Suprapubic skin (tissue), 4 donors: ENCODE data around the gene TRIP12. TPM values are rescaled to one million over a fixed set of nuclear protein-coding genes. Genes with fewer than 3 reads are reported as not detected.

ENCODE experiments used
- DNase-seq, 2 donors: peaks; one replicate each; pipeline ENCODE4 v3.0.0-alpha.2; 2019; ENCODE audit warnings: low spot score in 2 of 2
- H3K27ac ChIP-seq: fragments of 200-600 bp; sonication (generic); one replicate; pipeline ENCODE4 v1.5.1; 2019
- H3K27me3 ChIP-seq: fragments of 200-600 bp; sonication (generic); one replicate; pipeline ENCODE4 v1.5.1; 2019
- H3K36me3 ChIP-seq: fragments of 200-600 bp; sonication (generic); one replicate; pipeline ENCODE4 v1.5.1; 2019
- H3K4me1 ChIP-seq: fragments of 200-600 bp; sonication (generic); one replicate; pipeline ENCODE4 v1.5.1; 2019
- H3K4me3 ChIP-seq: fragments of 200-600 bp; sonication (generic); one replicate; pipeline ENCODE4 v1.5.1; 2019; ENCODE audit warnings: mild to moderate bottlenecking
- H3K9me3 ChIP-seq: fragments of 200-600 bp; sonication (generic); one replicate; pipeline ENCODE4 v1.5.1; 2019
- CTCF ChIP-seq, 2 donors: fragments of 200-600 bp in 1 of 2; fragments of 450-650 bp in 1 of 2; sonication (generic) in 1 of 2; IDR thresholded peaks; one replicate each; pipeline ENCODE4 v1.5.1; 2016 to 2019; ENCODE audit warnings: antibody characterized with exemption in 2 of 2, mild to moderate bottlenecking in 1 of 2, moderate library complexity in 1 of 2
- EP300 ChIP-seq: sonication (generic); formaldehyde crosslinking; IDR thresholded peaks from one replicate; pipeline ENCODE4 v1.6.1; 2017; ENCODE audit warnings: antibody characterized with exemption
- POLR2A ChIP-seq, 2 donors: fragments of 450-650 bp; IDR thresholded peaks; one replicate each; pipeline ENCODE4 v1.6.1; 2017; ENCODE audit warnings: antibody characterized with exemption in 2 of 2, mild to moderate bottlenecking in 2 of 2, moderate library complexity in 2 of 2
- POLR2AphosphoS5 ChIP-seq, 3 donors: sonication (generic); formaldehyde crosslinking; IDR thresholded peaks; one replicate each; pipeline ENCODE4 v1.6.1; 2017; ENCODE audit warnings: antibody characterized with exemption in 3 of 3
- WGBS: methylation state at CpG from one replicate; pipeline ENCODE4 v1.1.5; 2018; 5-methylcytosine and 5-hydroxymethylcytosine counted together
- total RNA-seq, 4 donors: library from RNA; depleted of rRNA; stranded (reverse); fragments of >200 nt; gene quantifications; one replicate each; pipeline ENCODE4 v1.1.0, GENCODE V29; 2016

Gene TRIP12
- total RNA-seq, 4 donors from 2014 or later, result 124 to 227 (median 143) TPM

DNA sequence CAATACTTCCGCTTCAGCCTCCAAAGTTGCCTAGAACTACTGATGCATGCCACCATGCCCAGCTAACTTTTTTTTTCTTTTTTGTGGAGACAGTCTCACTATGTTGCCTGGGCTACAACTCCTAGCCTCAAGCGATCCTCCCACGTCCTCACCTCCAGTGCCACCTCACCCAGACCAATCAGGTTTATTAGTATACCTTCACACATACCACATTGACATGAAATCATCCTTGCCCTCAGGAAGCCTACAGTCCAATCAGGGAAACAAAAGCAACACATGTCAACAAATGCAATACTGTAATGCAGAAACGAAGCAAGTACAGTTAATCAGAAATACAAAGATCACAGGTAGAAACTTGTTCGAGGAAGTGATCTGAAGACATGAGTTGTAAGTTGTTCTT lies 4.0 kb downstream of the TRIP12 start:
- H3K9me3 ChIP-seq, result no peaks in the 10 kb centered on the region
- peaks cover 39% of the 10 kb centered on the region for H3K4me1 ChIP-seq
- H3K27ac ChIP-seq, result no peak overlapping the region
- H3K27me3 ChIP-seq, result no peaks in the 10 kb centered on the region
- 75% methylated on average over 5 of the region's 5 CpGs for WGBS
- TF ChIP-seq CTCF (IDR thresholded peaks at IDR 0.05), result no peak
- no peak for TF ChIP-seq POLR2A (IDR thresholded peaks at IDR 0.05)
- no peak for TF ChIP-seq EP300
- TF ChIP-seq POLR2AphosphoS5 (IDR thresholded peaks at IDR 0.05), result no peak
- H3K4me3 ChIP-seq, result no peak overlapping the region
- no peaks in the 10 kb centered on the region for H3K36me3 ChIP-seq
- DNase-seq, result no peak

DNA sequence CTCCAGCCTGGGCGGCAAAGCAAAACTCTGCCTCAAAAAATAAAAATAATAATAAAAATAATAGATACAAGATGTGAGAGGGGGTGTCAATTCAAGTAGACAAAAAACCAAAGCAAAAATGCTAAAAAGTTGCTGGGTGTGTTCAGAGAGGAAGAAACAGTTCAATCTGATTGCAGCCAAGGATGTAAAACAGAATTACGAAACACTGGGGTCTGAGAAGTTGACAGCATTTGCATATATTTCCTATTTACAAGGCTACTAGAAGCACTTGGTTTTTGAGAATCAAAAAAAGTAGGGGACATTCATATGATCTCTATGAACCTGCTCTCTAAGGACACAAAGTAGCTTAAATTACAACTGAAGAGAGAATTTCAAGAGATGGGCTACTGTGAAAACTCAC lies 7.6 kb downstream of the TRIP12 start:
- no peaks in the 10 kb centered on the region for H3K27me3 ChIP-seq
- H3K4me1 ChIP-seq, result peaks cover 40% of the 10 kb centered on the region
- H3K27ac ChIP-seq, result no peak overlapping the region
- H3K9me3 ChIP-seq, result no peaks in the 10 kb centered on the region
- H3K36me3 ChIP-seq, result no peaks in the 10 kb centered on the region
- H3K4me3 ChIP-seq, result no peak overlapping the region
- WGBS, result 64% methylated on average over 2 of the region's 2 CpGs
- TF ChIP-seq CTCF (IDR thresholded peaks at IDR 0.05), result no peak
- TF ChIP-seq POLR2AphosphoS5 (IDR thresholded peaks at IDR 0.05), result no peak
- TF ChIP-seq POLR2A (IDR thresholded peaks at IDR 0.05), result no peak
- TF ChIP-seq EP300, result no peak
- DNase-seq, result no peak

DNA sequence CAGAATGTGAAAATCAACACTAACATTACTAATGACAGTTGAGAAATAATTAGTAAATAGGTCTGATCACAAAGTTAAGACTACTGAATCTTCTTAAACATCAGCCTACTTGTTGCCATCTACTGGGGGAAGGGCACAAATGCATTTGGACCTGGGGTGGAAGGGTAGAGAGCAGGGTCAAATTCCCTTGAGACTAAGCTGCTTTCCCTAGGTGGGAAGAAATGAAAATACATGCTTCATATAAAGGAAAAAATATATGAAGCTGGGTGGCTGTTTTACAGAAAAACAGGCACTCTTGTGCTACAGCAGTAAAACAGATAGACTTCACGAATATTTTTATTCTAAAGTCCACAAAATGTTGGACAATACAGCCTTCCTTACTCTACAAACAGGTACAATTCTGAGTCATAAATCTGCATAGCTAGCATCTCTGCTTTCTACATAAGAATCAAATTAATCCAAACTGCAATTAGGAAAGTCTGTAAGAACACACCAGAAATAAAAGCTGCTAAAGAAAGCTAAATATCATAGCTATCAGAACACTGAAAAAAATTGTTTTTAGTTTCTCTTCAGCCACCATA lies 10.9 kb downstream of the TRIP12 start:
- TF ChIP-seq POLR2AphosphoS5 (IDR thresholded peaks at IDR 0.05), result no peak
- TF ChIP-seq POLR2A (IDR thresholded peaks at IDR 0.05), result no peak
- no peak for DNase-seq
- no peak overlapping the region for H3K27ac ChIP-seq
- H3K4me1 ChIP-seq, result peaks cover 36% of the 10 kb centered on the region
- no peaks in the 10 kb centered on the region for H3K27me3 ChIP-seq
- peaks cover 10% of the 10 kb centered on the region for H3K36me3 ChIP-seq
- no peaks in the 10 kb centered on the region for H3K9me3 ChIP-seq
- no peak overlapping the region for H3K4me3 ChIP-seq
- WGBS, result 69% methylated on average over 1 of the region's 1 CpG

DNA sequence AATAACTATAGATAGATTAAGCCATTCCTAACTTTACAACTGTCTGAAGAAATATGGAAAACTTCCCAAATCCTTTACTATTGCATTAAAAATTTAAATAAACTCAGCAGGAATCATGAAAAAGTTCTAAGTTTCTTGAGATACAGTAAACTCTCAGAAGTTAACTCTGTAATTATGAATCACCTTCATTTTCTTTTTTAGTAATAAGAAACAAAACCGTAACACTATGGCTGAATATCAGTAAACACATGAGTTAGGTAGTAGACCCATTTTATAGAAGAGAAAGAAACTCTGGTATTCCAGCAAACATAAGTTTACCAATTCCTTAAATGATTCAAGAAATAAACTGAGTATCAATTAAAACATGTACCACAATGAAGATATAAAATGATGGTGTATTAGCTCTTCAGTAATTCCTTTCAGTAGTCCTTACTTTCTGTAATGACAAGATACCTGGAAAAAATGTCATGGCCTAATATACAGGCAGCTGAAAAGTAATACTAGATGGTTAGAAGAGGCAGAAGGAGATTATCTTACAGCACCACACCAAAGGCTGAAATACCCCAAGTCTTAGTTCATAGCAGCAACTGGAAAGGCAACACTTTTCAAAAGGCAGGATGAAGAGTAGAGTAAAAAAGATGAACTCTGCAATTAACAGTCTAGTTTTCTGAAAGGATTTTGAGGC lies 11.5 kb downstream of the TRIP12 start:
- no peak for TF ChIP-seq CTCF (IDR thresholded peaks at IDR 0.05)
- no peak for TF ChIP-seq EP300
- TF ChIP-seq POLR2AphosphoS5 (IDR thresholded peaks at IDR 0.05), result no peak
- TF ChIP-seq POLR2A (IDR thresholded peaks at IDR 0.05), result no peak
- H3K4me1 ChIP-seq, result peaks cover 36% of the 10 kb centered on the region
- no peaks in the 10 kb centered on the region for H3K27me3 ChIP-seq
- no peak for DNase-seq
- H3K27ac ChIP-seq, result no peak overlapping the region
- no peaks in the 10 kb centered on the region for H3K9me3 ChIP-seq
- no peak overlapping the region for H3K4me3 ChIP-seq
- H3K36me3 ChIP-seq, result peaks cover 10% of the 10 kb centered on the region
- 95% methylated on average over 1 of the region's 1 CpG for WGBS

- TF ChIP-seq EP300, result no peak
- no peak for TF ChIP-seq POLR2A (IDR thresholded peaks at IDR 0.05)
- TF ChIP-seq POLR2AphosphoS5 (IDR thresholded peaks at IDR 0.05), result no peak
- TF ChIP-seq CTCF (IDR thresholded peaks at IDR 0.05), result no peak
- Histone ChIP-seq H3K27me3 (no peaks in the 10 kb centered on the region), H3K4me3 (no peak overlapping the region), H3K4me1 (peaks cover 30% of the 10 kb centered on the region), H3K36me3 (peaks cover 13% of the 10 kb centered on the region), H3K9me3 (no peaks in the 10 kb centered on the region), H3K27ac (no peak overlapping the region)
- no peak for DNase-seq
- WGBS, result 60% methylated on average over 2 of the region's 2 CpGs
Measured at GRCh38 chr2:229909090-229909489, 12.7 kb downstream of the TRIP12 start.
